GM06990 (cell line): Measurements from ENCODE around the gene SYT9.
"Not testable (repeated sequence)": the region's sequence is repeated elsewhere in the genome, so short reads cannot be mapped to it uniquely, and the experiment has no call there.

Experiments
- DNase-seq: peaks from one replicate; pipeline ENCODE4 v3.0.0-alpha.2; 2011; ENCODE audit not compliant: insufficient read length; ENCODE audit errors: extremely low read depth
- H3K27me3 ChIP-seq: replicated peaks from 2 replicates; pipeline ENCODE4 v1.6.0; 2011; ENCODE audit warnings: low read length; ENCODE audit not compliant: control insufficient read depth, insufficient read depth
- H3K36me3 ChIP-seq: 2 replicates; pipeline ENCODE4 v1.5.1; 2011; ENCODE audit warnings: low read length; ENCODE audit not compliant: control insufficient read depth, insufficient read depth
- H3K4me3 ChIP-seq: replicated peaks from 2 replicates; pipeline ENCODE4 v1.5.1; 2011; ENCODE audit warnings: low read depth, mild to moderate bottlenecking, control low read depth, low read length
- CTCF ChIP-seq: IDR thresholded peaks from 2 replicates; pipeline ENCODE4 v1.5.1; 2011; ENCODE audit warnings: low read length, control low read depth, mild to moderate bottlenecking, inconsistent platforms; ENCODE audit not compliant: insufficient read depth, poor library complexity, severe bottlenecking

Gene SYT9

GRCh38 chr11:7320306-7320705, 68.6 kb downstream of the SYT9 start:
- DNase-seq = no peak
- Histone ChIP-seq H3K4me3 (no peak overlapping the region), H3K36me3 (no peaks in the 10 kb centered on the region), H3K27me3 (peaks cover 1% of the 10 kb centered on the region; the same call in 1 of the 2 replicates)
- no peak for TF ChIP-seq CTCF

GRCh38 chr11:7321473-7322450, 70.1 kb downstream of the SYT9 start:
- no peak for DNase-seq
- TF ChIP-seq CTCF = no peak
- Histone ChIP-seq H3K27me3 (peaks cover 1% of the 10 kb centered on the region; the same call in 1 of the 2 replicates), H3K4me3 (no peak overlapping the region), H3K36me3 (no peaks in the 10 kb centered on the region)

- Histone ChIP-seq H3K36me3 (no peaks in the 10 kb centered on the region), H3K4me3 (no peak overlapping the region), H3K27me3 (no peaks in the 10 kb centered on the region; the same call in 1 of the 2 replicates)
- DNase-seq = no peak
- TF ChIP-seq CTCF = no peak
Observed at GRCh38 chr11:7332451-7332850, 80.7 kb downstream of the SYT9 start.

- no peak overlapping the region for H3K4me3 ChIP-seq
- TF ChIP-seq CTCF = no peak
- H3K36me3 ChIP-seq = no peaks in the 10 kb centered on the region
- DNase-seq = no peak
- no peaks in the 10 kb centered on the region; the same call in 1 of the 2 replicates for H3K27me3 ChIP-seq
Observed at GRCh38 chr11:7332962-7333361, 81.3 kb downstream of the SYT9 start.

GRCh38 chr11:7335442-7335841, 83.7 kb downstream of the SYT9 start:
- H3K36me3 ChIP-seq, DNase-seq, H3K4me3 ChIP-seq, H3K27me3 ChIP-seq: not testable (repeated sequence)

GRCh38 chr11:7341551-7341950, 89.8 kb downstream of the SYT9 start:
- TF ChIP-seq CTCF = no peak
- H3K4me3 ChIP-seq = no peak overlapping the region
- H3K36me3 ChIP-seq = no peaks in the 10 kb centered on the region
- peaks cover 2% of the 10 kb centered on the region for H3K27me3 ChIP-seq
- DNase-seq = no peak
